RWPE2 (cell line): ENCODE results near the gene NEXN.

ENCODE experiments used
- ATAC-seq: fragments of 200-7000 bp; cut with Tn5 transposase; 3 replicates; pipeline ENCODE4 v1.9.1; 2021; ENCODE audit warnings: low read depth
- DNase-seq: peaks from one replicate; pipeline ENCODE4 v3.0.0-alpha.2; 2020; ENCODE audit warnings: low spot score
- H3K27ac ChIP-seq: fragments of 450-650 bp; 2 replicates; pipeline ENCODE4 v1.5.1; 2017; ENCODE audit warnings: mild to moderate bottlenecking; ENCODE audit not compliant: poor library complexity, severe bottlenecking
- H3K27me3 ChIP-seq: fragments of 250-450 bp; sonication (Bioruptor Pico); 2 replicates; pipeline ENCODE4 v1.5.1; 2021; ENCODE audit warnings: mild to moderate bottlenecking, moderate library complexity; ENCODE audit not compliant: insufficient read depth, poor library complexity, severe bottlenecking
- H3K36me3 ChIP-seq: fragments of 250-450 bp; sonication (Bioruptor Pico); 2 replicates; pipeline ENCODE4 v1.5.1; 2020; ENCODE audit warnings: low read depth, mild to moderate bottlenecking, moderate library complexity
- H3K4me1 ChIP-seq: fragments of 250-450 bp; sonication (Bioruptor Pico); 2 replicates; pipeline ENCODE4 v1.5.1; 2021; ENCODE audit warnings: mild to moderate bottlenecking, moderate library complexity; ENCODE audit not compliant: insufficient read depth, poor library complexity, severe bottlenecking
- H3K4me3 ChIP-seq: fragments of 250-450 bp; sonication (Bioruptor Pico); 2 replicates; pipeline ENCODE4 v1.5.1; 2021; ENCODE audit warnings: mild to moderate bottlenecking, moderate library complexity; ENCODE audit not compliant: severe bottlenecking
- H3K9me3 ChIP-seq: fragments of 250-450 bp; sonication (Bioruptor Pico); 2 replicates; pipeline ENCODE4 v1.5.1; 2021; ENCODE audit warnings: mild to moderate bottlenecking, moderate library complexity; ENCODE audit not compliant: severe bottlenecking
- TF ChIP-seq, protein P1 (sequence below): fragments of 450-650 bp; IDR thresholded peaks from one replicate; pipeline ENCODE4 v1.5.1; 2017; ENCODE audit warnings: mild to moderate bottlenecking, moderate library complexity; ENCODE audit not compliant: poor library complexity, severe bottlenecking

Gene NEXN

GRCh38 chr1:77954521-77954920, 66.1 kb downstream of the NEXN start:
- H3K27me3 ChIP-seq: no peaks in the 10 kb centered on the region
- no peak for ATAC-seq
- TF ChIP-seq, protein P1, sequence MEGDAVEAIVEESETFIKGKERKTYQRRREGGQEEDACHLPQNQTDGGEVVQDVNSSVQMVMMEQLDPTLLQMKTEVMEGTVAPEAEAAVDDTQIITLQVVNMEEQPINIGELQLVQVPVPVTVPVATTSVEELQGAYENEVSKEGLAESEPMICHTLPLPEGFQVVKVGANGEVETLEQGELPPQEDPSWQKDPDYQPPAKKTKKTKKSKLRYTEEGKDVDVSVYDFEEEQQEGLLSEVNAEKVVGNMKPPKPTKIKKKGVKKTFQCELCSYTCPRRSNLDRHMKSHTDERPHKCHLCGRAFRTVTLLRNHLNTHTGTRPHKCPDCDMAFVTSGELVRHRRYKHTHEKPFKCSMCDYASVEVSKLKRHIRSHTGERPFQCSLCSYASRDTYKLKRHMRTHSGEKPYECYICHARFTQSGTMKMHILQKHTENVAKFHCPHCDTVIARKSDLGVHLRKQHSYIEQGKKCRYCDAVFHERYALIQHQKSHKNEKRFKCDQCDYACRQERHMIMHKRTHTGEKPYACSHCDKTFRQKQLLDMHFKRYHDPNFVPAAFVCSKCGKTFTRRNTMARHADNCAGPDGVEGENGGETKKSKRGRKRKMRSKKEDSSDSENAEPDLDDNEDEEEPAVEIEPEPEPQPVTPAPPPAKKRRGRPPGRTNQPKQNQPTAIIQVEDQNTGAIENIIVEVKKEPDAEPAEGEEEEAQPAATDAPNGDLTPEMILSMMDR: no peak
- no peak for DNase-seq
- H3K27ac ChIP-seq: no peak overlapping the region
- no peak overlapping the region for H3K4me3 ChIP-seq
- peaks cover 100% of the 10 kb centered on the region for H3K36me3 ChIP-seq
- H3K4me1 ChIP-seq: no peaks in the 10 kb centered on the region
- H3K9me3 ChIP-seq: no peaks in the 10 kb centered on the region

DNA sequence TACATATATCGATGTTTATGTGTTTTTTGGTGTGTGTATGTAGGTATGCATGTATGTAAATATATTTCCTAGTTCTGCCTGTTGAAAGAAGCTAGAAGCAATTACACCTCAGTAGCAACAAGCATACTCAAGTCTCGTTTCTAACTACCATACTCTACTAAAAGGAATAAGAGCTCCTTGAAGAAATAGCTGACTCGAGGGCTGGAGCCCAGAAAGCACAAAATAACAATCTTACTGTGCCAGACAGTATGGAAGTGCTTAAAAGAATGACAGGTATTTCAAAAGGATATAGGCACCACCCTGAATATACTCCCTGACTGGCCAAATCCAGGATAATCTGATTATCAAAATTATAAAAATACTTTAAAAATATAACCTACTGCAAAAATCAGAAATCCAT, 67.3 kb downstream of the NEXN start:
- DNase-seq: no peak
- Histone ChIP-seq H3K4me1 (no peaks in the 10 kb centered on the region), H3K27ac (no peak overlapping the region), H3K9me3 (no peaks in the 10 kb centered on the region), H3K4me3 (no peak overlapping the region), H3K27me3 (no peaks in the 10 kb centered on the region), H3K36me3 (peaks cover 100% of the 10 kb centered on the region)
- TF ChIP-seq, protein P1: no peak
- no peak for ATAC-seq

DNA sequence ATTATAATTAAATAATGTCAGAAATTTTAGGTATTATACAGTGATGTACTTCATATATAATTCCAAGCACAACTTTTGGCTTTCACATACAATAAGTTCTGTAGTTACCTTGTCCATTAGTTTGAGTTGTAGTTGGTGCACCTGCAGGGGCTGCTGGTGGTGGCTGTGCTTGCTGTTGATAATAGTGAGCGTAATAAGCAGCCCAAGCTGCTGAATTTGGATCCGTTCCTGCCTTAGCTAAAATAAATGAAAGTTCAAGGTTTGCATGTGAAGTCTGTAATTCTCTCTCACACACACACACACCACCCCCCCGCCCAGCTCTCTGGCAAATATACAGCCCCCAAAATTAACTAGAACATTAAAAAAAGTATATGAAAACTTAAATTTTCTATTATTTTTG, 68.0 kb downstream of the NEXN start:
- ATAC-seq (no peak), DNase-seq (no peak)
- H3K4me1 ChIP-seq: no peaks in the 10 kb centered on the region
- H3K9me3 ChIP-seq: no peaks in the 10 kb centered on the region
- no peak overlapping the region for H3K4me3 ChIP-seq
- no peak overlapping the region for H3K27ac ChIP-seq
- TF ChIP-seq, protein P1: no peak
- no peaks in the 10 kb centered on the region for H3K27me3 ChIP-seq
- peaks cover 100% of the 10 kb centered on the region for H3K36me3 ChIP-seq

DNA sequence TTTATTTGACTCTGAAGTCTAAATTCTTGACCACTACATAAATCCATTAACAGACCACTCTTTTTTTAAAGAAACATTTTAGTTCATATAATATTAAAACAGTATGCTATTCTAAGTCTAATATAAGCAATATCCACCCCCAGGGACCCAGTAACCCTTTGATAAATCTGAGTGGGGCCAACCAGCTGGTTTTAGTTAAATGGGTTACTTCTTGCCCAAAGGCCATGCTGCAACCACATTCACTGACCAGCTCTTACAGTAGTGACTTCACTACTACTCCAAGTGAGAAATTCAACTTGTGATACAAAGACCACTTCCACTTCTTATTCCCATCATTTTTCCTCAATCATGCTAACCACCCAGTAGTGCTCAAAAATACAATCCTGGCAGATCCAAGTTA, 70.0 kb downstream of the NEXN start:
- H3K9me3 ChIP-seq: no peaks in the 10 kb centered on the region
- peaks cover 100% of the 10 kb centered on the region for H3K36me3 ChIP-seq
- H3K4me3 ChIP-seq: no peak overlapping the region
- no peak for ATAC-seq
- TF ChIP-seq, protein P1: no peak
- no peak overlapping the region for H3K27ac ChIP-seq
- no peaks in the 10 kb centered on the region for H3K4me1 ChIP-seq
- H3K27me3 ChIP-seq: no peaks in the 10 kb centered on the region
- DNase-seq: no peak

GRCh38 chr1:77958850-77959249, 70.4 kb downstream of the NEXN start:
- Histone ChIP-seq H3K27ac (no peak overlapping the region), H3K4me1 (no peaks in the 10 kb centered on the region), H3K9me3 (no peaks in the 10 kb centered on the region), H3K27me3 (no peaks in the 10 kb centered on the region), H3K36me3 (peaks cover 100% of the 10 kb centered on the region), H3K4me3 (no peak overlapping the region)
- DNase-seq: no peak
- no peak for ATAC-seq
- TF ChIP-seq, protein P1: no peak
